ENCODE data around the gene GRIK3. TPM values are rescaled to one million over a fixed set of nuclear protein-coding genes. Genes with fewer than 3 reads are reported as not detected.

Gene GRIK3
- total and polyA plus RNA-seq, 7 experiments from 2014 or later, result not detected

DNA sequence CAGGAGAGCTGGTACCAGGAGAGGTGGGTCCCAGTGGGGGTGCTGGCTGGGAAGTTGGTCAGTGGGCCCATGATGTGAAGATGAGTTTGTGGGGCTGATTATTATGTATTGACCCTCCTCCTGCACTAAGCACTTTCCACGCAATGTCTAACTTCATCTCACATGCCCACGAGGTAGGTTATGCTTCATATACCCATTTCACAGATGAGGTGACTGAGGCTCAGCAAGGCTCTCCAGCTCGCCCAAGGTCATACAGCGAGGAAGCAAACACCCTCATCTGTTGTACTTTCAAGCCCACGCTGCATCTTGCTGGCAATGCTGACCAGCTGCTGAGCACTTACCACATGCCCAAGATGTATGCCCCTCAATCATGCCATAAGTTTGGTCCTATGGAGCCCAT lies 175.8 kb downstream of the GRIK3 start:
- H3K36me3 ChIP-seq (ENCODE audit: control insufficient read depth in 2 of 3, insufficient read depth in 3 of 3, low read length in 3 of 3), result no peaks in the 10 kb centered on the region
- H3K4me3 ChIP-seq (ENCODE audit: low read length), result no peak overlapping the region
- no peaks in the 10 kb centered on the region for H3K4me1 ChIP-seq (ENCODE audit: control insufficient read depth in 2 of 2, insufficient read depth in 2 of 2, low read length in 2 of 2)
- no peaks in the 10 kb centered on the region for H3K9me3 ChIP-seq (ENCODE audit: control insufficient read depth in 2 of 3, low read length in 3 of 3)
- H3K27me3 ChIP-seq (ENCODE audit: control insufficient read depth in 2 of 2, insufficient read depth in 2 of 2, low read length in 2 of 2), result no peaks in the 10 kb centered on the region
- no peak overlapping the region for H3K27ac ChIP-seq (ENCODE audit: low read depth, low read length)
- H3K4me3 Mint-ChIP-seq, result no peak overlapping the region
- no peaks in the 10 kb centered on the region for H3K9me3 Mint-ChIP-seq
- POLR2A ChIA-PET, result no interaction called here
- no peak for DNase-seq
- H3K27me3 Mint-ChIP-seq, result peaks cover 3 to 35% (median 29%) of the 10 kb centered on the region in 5 donors
- intact Hi-C loops (cut with micrococcal nuclease), result no loop called here
- no peaks in the 10 kb centered on the region for H3K36me3 Mint-ChIP-seq
- CTCF ChIA-PET, result no interaction called here
- no peak for ATAC-seq
- H3K27ac Mint-ChIP-seq, result no peak overlapping the region
- no peaks in the 10 kb centered on the region for H3K4me1 Mint-ChIP-seq

DNA sequence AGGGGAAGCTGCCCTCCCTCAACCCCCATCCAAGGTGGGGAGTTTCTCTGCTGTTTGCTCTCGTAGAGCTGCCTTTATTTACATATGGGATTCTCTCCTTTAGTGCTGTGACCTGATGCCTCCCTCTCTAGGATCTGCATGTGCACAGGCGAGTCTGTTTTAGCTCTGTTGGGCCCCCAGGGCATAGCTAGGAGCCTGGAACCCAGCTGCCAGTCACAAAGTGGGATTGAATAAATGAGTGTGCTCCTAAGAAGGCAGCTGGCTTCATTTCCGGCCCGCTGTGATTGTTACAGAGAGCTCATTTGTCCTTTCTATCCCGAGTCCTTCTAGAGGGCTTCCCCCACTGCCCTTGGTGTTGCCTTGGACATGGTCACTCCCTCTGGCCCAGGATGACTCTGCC lies 176.6 kb downstream of the GRIK3 start:
- Mint-ChIP-seq H3K27me3 (peaks cover 0 to 33% (median 29%) of the 10 kb centered on the region in 5 donors), H3K4me3 (no peak overlapping the region), H3K36me3 (no peaks in the 10 kb centered on the region), H3K27ac (no peak overlapping the region), H3K9me3 (no peaks in the 10 kb centered on the region), H3K4me1 (no peaks in the 10 kb centered on the region)
- intact Hi-C loops (cut with micrococcal nuclease), result no loop called here
- Histone ChIP-seq H3K27me3 (ENCODE audit: control insufficient read depth in 2 of 2, insufficient read depth in 2 of 2, low read length in 2 of 2) (no peaks in the 10 kb centered on the region), H3K27ac (ENCODE audit: low read depth, low read length) (no peak overlapping the region), H3K9me3 (ENCODE audit: control insufficient read depth in 2 of 3, low read length in 3 of 3) (no peaks in the 10 kb centered on the region), H3K4me1 (ENCODE audit: control insufficient read depth in 2 of 2, insufficient read depth in 2 of 2, low read length in 2 of 2) (no peaks in the 10 kb centered on the region), H3K36me3 (ENCODE audit: control insufficient read depth in 2 of 3, insufficient read depth in 3 of 3, low read length in 3 of 3) (no peaks in the 10 kb centered on the region), H3K4me3 (ENCODE audit: low read length) (no peak overlapping the region)
- no peak for ATAC-seq
- no peak for DNase-seq
- CTCF ChIA-PET, result interaction anchor here (0.6 kb wide), 1 partner anchor 10 kb away, joined by 3 read pairs; no protein-coding TSS in a partner anchor
- POLR2A ChIA-PET, result no interaction called here

DNA sequence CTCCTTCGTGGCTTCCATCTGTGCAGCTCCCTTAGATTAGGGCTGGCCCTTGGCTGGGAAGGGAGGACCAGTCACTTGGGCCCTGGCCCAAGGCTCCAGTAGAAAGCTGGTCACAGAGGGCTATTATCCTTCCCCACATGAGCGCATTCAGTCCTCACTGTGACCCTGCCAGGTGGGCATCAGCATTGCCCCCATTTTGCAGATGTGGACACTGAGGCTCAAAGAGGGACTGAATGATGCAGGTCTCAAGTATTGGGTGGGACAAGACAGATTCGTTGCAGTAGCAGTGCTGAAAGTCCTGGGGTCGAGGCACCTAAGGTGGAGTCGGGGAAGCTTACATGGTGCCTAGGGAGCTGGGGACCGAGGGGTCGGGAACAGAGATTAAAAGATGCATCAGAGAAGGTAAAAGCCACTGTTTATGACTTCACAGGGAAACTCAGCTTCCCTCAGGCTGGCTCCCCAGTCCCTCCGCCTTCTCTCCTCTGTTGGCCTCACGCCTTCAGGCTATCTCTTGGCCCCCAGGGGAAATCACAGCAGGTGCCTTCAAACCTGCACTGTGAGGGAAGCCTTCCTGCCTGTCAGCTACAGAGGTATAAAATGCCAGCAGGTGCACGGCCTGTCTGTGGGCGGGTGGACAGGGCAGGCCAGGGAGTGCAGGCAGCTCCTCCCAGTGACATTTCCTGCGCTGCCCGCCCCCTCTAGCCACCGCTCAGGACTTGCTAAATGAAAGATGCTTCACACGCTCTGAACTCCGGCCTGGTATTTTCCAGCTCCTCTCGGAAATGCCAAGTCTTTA lies 178.4 kb downstream of the GRIK3 start:
- ChIA-PET CTCF (no interaction called here), POLR2A (no interaction called here)
- Mint-ChIP-seq H3K4me3 (no peak overlapping the region), H3K27me3 (peaks cover 3 to 41% (median 33%) of the 10 kb centered on the region in 5 donors), H3K27ac (no peak overlapping the region), H3K4me1 (no peaks in the 10 kb centered on the region), H3K36me3 (no peaks in the 10 kb centered on the region), H3K9me3 (no peaks in the 10 kb centered on the region)
- no peaks in the 10 kb centered on the region for H3K27me3 ChIP-seq (ENCODE audit: control insufficient read depth in 2 of 2, insufficient read depth in 2 of 2, low read length in 2 of 2)
- H3K27ac ChIP-seq (ENCODE audit: low read depth, low read length), result no peak overlapping the region
- ATAC-seq (no peak), DNase-seq (no peak)
- H3K4me3 ChIP-seq (ENCODE audit: low read length), result no peak overlapping the region
- no peaks in the 10 kb centered on the region for H3K4me1 ChIP-seq (ENCODE audit: control insufficient read depth in 2 of 2, insufficient read depth in 2 of 2, low read length in 2 of 2)
- no peaks in the 10 kb centered on the region for H3K9me3 ChIP-seq (ENCODE audit: control insufficient read depth in 2 of 3, low read length in 3 of 3)
- no peaks in the 10 kb centered on the region for H3K36me3 ChIP-seq (ENCODE audit: control insufficient read depth in 2 of 3, insufficient read depth in 3 of 3, low read length in 3 of 3)
- intact Hi-C loops (cut with micrococcal nuclease), result no loop called here

DNA sequence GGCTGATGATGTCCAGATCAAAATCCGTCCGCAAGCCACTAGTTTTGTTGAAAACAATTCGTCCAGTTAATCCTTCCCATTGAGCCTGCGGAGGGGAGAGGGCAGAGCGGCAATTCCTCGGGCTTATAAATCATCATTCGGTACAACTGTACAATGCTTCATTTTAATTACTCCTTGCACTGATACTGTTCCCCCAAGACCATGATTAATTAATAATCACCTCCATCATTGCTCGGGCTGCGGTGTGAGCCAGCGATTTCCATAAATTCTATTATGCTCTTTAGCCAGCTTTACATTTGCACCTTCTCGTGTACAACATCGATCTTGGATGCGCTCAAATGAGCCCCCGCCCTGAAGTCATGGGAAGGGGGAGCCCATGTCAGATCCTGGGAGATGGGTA lies 180.7 kb downstream of the GRIK3 start:
- Mint-ChIP-seq H3K9me3 (no peaks in the 10 kb centered on the region), H3K27ac (no peak overlapping the region), H3K27me3 (peaks cover 7 to 37% (median 36%) of the 10 kb centered on the region in 5 donors), H3K36me3 (no peaks in the 10 kb centered on the region), H3K4me1 (no peaks in the 10 kb centered on the region), H3K4me3 (no peak overlapping the region)
- intact Hi-C loops (cut with micrococcal nuclease), result no loop called here
- no peaks in the 10 kb centered on the region for H3K27me3 ChIP-seq (ENCODE audit: control insufficient read depth in 2 of 2, insufficient read depth in 2 of 2, low read length in 2 of 2)
- ATAC-seq (no peak), DNase-seq (no peak)
- no peak overlapping the region for H3K27ac ChIP-seq (ENCODE audit: low read depth, low read length)
- H3K9me3 ChIP-seq (ENCODE audit: control insufficient read depth in 2 of 3, low read length in 3 of 3), result no peaks in the 10 kb centered on the region
- no peaks in the 10 kb centered on the region for H3K4me1 ChIP-seq (ENCODE audit: control insufficient read depth in 2 of 2, insufficient read depth in 2 of 2, low read length in 2 of 2)
- H3K4me3 ChIP-seq (ENCODE audit: low read length), result no peak overlapping the region
- no peaks in the 10 kb centered on the region for H3K36me3 ChIP-seq (ENCODE audit: control insufficient read depth in 2 of 3, insufficient read depth in 3 of 3, low read length in 3 of 3)
- ChIA-PET POLR2A (no interaction called here), CTCF (no interaction called here)

DNA sequence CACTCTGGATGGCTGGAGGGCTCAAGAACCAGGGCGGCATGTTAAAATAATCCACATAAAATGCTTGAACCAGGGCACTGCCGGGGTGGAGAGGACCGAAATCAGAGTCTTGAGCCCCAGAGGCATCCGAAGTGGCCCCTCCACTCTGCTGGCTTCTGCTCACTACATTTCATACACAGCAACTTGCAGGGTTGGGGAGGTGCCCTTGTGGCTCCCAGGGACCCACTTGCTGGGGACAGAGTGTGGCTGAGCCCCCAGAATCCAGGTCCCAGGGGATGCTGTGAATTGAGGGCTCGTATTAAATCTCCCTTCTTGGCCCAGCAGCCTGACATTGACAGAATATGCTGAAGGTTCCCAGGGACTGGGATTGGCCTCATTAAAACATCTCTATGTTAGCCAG lies 181.7 kb downstream of the GRIK3 start:
- POLR2A ChIA-PET, result no interaction called here

DNA sequence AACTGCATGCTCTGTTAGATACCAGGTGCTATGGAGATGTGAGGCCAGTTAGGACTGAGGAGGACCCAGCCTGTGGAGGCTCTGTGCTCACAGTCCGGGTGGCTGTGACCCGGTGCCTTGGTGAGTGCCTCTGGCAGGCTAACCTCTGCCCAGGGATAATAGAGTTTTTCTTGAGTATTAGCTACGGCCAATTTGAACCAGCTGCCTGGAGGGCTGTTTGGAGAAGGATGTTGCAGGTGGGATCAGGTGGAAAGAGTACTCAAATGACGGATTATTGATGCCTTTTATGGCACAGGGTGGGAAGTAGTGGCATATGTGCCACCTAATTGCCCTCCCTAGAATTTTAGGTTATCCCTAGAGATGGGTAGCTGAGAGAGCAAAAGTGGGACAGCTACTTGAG lies 182.7 kb downstream of the GRIK3 start:
- ATAC-seq (no peak), DNase-seq (no peak)
- H3K36me3 ChIP-seq (ENCODE audit: control insufficient read depth in 2 of 3, insufficient read depth in 3 of 3, low read length in 3 of 3), result no peaks in the 10 kb centered on the region
- H3K27ac Mint-ChIP-seq, result no peak overlapping the region
- H3K4me3 Mint-ChIP-seq, result no peak overlapping the region
- no peaks in the 10 kb centered on the region for H3K4me1 Mint-ChIP-seq
- H3K27ac ChIP-seq (ENCODE audit: low read depth, low read length), result no peak overlapping the region
- intact Hi-C loops (cut with micrococcal nuclease), result no loop called here
- POLR2A ChIA-PET, result no interaction called here
- no peaks in the 10 kb centered on the region for H3K9me3 Mint-ChIP-seq
- no peaks in the 10 kb centered on the region for H3K9me3 ChIP-seq (ENCODE audit: control insufficient read depth in 2 of 3, low read length in 3 of 3)
- no peaks in the 10 kb centered on the region for H3K36me3 Mint-ChIP-seq
- no peaks in the 10 kb centered on the region for H3K4me1 ChIP-seq (ENCODE audit: control insufficient read depth in 2 of 2, insufficient read depth in 2 of 2, low read length in 2 of 2)
- no peak overlapping the region for H3K4me3 ChIP-seq (ENCODE audit: low read length)
- H3K27me3 ChIP-seq (ENCODE audit: control insufficient read depth in 2 of 2, insufficient read depth in 2 of 2, low read length in 2 of 2), result no peaks in the 10 kb centered on the region
- CTCF ChIA-PET, result interaction anchor here (0.8 to 1.0 kb wide), 2 partner anchors 10 to 402 kb away, joined by 3 to 5 read pairs; no protein-coding TSS in a partner anchor
- peaks cover 9 to 44% (median 29%) of the 10 kb centered on the region in 5 donors for H3K27me3 Mint-ChIP-seq

More for the DNA sequence above, 181.7 kb downstream of the GRIK3 start:
- H3K4me3 Mint-ChIP-seq, result no peak overlapping the region
- H3K27me3 Mint-ChIP-seq, result peaks cover 9 to 44% (median 29%) of the 10 kb centered on the region in 5 donors
- DNase-seq (no peak), ATAC-seq (no peak)
- H3K4me3 ChIP-seq (ENCODE audit: low read length), result no peak overlapping the region
- H3K36me3 ChIP-seq (ENCODE audit: control insufficient read depth in 2 of 3, insufficient read depth in 3 of 3, low read length in 3 of 3), result no peaks in the 10 kb centered on the region
- H3K4me1 Mint-ChIP-seq, result no peaks in the 10 kb centered on the region
- H3K27me3 ChIP-seq (ENCODE audit: control insufficient read depth in 2 of 2, insufficient read depth in 2 of 2, low read length in 2 of 2), result no peaks in the 10 kb centered on the region
- CTCF ChIA-PET, result interaction anchor here (1.0 kb wide), 1 partner anchor 9 kb away, joined by 5 read pairs; no protein-coding TSS in a partner anchor
- no peaks in the 10 kb centered on the region for H3K36me3 Mint-ChIP-seq
- no peak overlapping the region for H3K27ac Mint-ChIP-seq
- intact Hi-C loops (cut with micrococcal nuclease), result no loop called here
- no peaks in the 10 kb centered on the region for H3K9me3 ChIP-seq (ENCODE audit: control insufficient read depth in 2 of 3, low read length in 3 of 3)
- H3K4me1 ChIP-seq (ENCODE audit: control insufficient read depth in 2 of 2, insufficient read depth in 2 of 2, low read length in 2 of 2), result no peaks in the 10 kb centered on the region
- no peaks in the 10 kb centered on the region for H3K9me3 Mint-ChIP-seq
- no peak overlapping the region for H3K27ac ChIP-seq (ENCODE audit: low read depth, low read length)

DNA sequence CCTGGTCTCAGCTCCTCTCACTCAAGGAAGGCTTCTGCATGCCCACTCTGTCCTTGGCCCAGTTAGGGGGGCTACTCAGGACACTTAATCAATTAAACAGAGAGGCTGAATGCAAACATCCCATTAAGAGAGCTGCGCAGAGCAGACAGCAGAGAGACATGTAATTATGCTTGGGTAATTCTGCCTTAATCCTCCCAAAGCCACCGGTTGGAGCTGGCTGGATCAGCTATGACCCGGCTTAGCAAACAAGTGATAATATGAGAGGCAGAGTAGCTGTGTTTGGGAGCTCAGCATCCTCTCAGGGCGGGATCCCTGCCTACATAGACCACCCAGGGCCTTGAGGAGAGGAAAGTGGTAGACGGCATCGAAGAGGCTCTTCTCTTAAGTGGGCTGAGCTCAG lies 183.2 kb downstream of the GRIK3 start:
- ChIA-PET CTCF (interaction anchor here (0.8 kb wide), 1 partner anchor 402 kb away, joined by 3 read pairs; no protein-coding TSS in a partner anchor), POLR2A (no interaction called here)
- H3K27ac Mint-ChIP-seq, result no peak overlapping the region

More for the DNA sequence above, 183.2 kb downstream of the GRIK3 start:
- H3K27ac ChIP-seq (ENCODE audit: low read depth, low read length), result no peak overlapping the region
- intact Hi-C loops (cut with micrococcal nuclease), result no loop called here
- Mint-ChIP-seq H3K27me3 (peaks cover 6 to 41% (median 25%) of the 10 kb centered on the region in 5 donors), H3K36me3 (no peaks in the 10 kb centered on the region), H3K9me3 (no peaks in the 10 kb centered on the region), H3K4me3 (no peak overlapping the region), H3K4me1 (no peaks in the 10 kb centered on the region)
- DNase-seq, result no peak
- no peaks in the 10 kb centered on the region for H3K27me3 ChIP-seq (ENCODE audit: control insufficient read depth in 2 of 2, insufficient read depth in 2 of 2, low read length in 2 of 2)
- H3K4me3 ChIP-seq (ENCODE audit: low read length), result no peak overlapping the region
- no peaks in the 10 kb centered on the region for H3K9me3 ChIP-seq (ENCODE audit: control insufficient read depth in 2 of 3, low read length in 3 of 3)
- no peaks in the 10 kb centered on the region for H3K36me3 ChIP-seq (ENCODE audit: control insufficient read depth in 2 of 3, insufficient read depth in 3 of 3, low read length in 3 of 3)
- no peak for ATAC-seq
- no peaks in the 10 kb centered on the region for H3K4me1 ChIP-seq (ENCODE audit: control insufficient read depth in 2 of 2, insufficient read depth in 2 of 2, low read length in 2 of 2)

Data from naive thymus-derived CD4-positive, alpha-beta T cell (primary cell).